IPS-20b (cell line): ENCODE results near the gene TSC22D1.

Experiments used
- H3K27ac ChIP-seq: one replicate; pipeline ENCODE4 v1.5.1; 2013; ENCODE audit warnings: low read length
- H3K27me3 ChIP-seq: 2 replicates; pipeline ENCODE4 v1.6.1; 2013; ENCODE audit warnings: mild to moderate bottlenecking, low read length, inconsistent platforms; ENCODE audit not compliant: insufficient read depth
- H3K36me3 ChIP-seq: 2 replicates; pipeline ENCODE4 v1.6.1; 2013; ENCODE audit warnings: low read depth, mild to moderate bottlenecking, inconsistent platforms, low read length, moderate library complexity; ENCODE audit not compliant: insufficient read depth
- H3K4me1 ChIP-seq: 2 replicates; pipeline ENCODE4 v1.6.1; 2013; ENCODE audit warnings: mild to moderate bottlenecking, control low read depth, inconsistent platforms, low read length, moderate library complexity; ENCODE audit not compliant: insufficient read depth
- H3K4me3 ChIP-seq: 2 replicates; pipeline ENCODE4 v1.5.1; 2013; ENCODE audit warnings: mild to moderate bottlenecking, low read length, inconsistent platforms
- H3K9ac ChIP-seq: 2 replicates; pipeline ENCODE4 v1.6.1; 2013; ENCODE audit warnings: low read depth, mild to moderate bottlenecking, inconsistent platforms, low read length, moderate library complexity
- H3K9me3 ChIP-seq: 2 replicates; pipeline ENCODE4 v1.6.1; 2013; ENCODE audit warnings: mild to moderate bottlenecking, low read depth, low read length, inconsistent platforms; ENCODE audit not compliant: insufficient read depth

The TSC22D1 gene

GRCh38 chr13:44411841-44412240, 164.3 kb downstream of the TSC22D1 start:
- no peaks in the 10 kb centered on the region for H3K9me3 ChIP-seq
- H3K36me3 ChIP-seq: no peaks in the 10 kb centered on the region
- no peak overlapping the region for H3K4me3 ChIP-seq
- peaks cover 18% of the 10 kb centered on the region for H3K4me1 ChIP-seq
- no peak overlapping the region for H3K27ac ChIP-seq
- no peaks in the 10 kb centered on the region for H3K27me3 ChIP-seq
- no peak overlapping the region for H3K9ac ChIP-seq

- no peaks in the 10 kb centered on the region for H3K36me3 ChIP-seq
- no peaks in the 10 kb centered on the region for H3K9me3 ChIP-seq
- peaks cover 21% of the 10 kb centered on the region; the same call in 1 of the 2 replicates for H3K4me1 ChIP-seq
Observed at GRCh38 chr13:44410328-44410859, 165.7 kb downstream of the TSC22D1 start.

GRCh38 chr13:44409595-44409994, 166.5 kb downstream of the TSC22D1 start:
- Histone ChIP-seq H3K36me3 (no peaks in the 10 kb centered on the region), H3K4me3 (no peak overlapping the region), H3K27ac (no peak overlapping the region), H3K9me3 (no peaks in the 10 kb centered on the region), H3K27me3 (peaks cover 9% of the 10 kb centered on the region; the same call in 1 of the 2 replicates), H3K4me1 (peaks cover 29% of the 10 kb centered on the region; the same call in 1 of the 2 replicates), H3K9ac (no peak overlapping the region)

More at GRCh38 chr13:44410328-44410859, 165.7 kb downstream of the TSC22D1 start:
- peaks cover 8% of the 10 kb centered on the region; the same call in 1 of the 2 replicates for H3K27me3 ChIP-seq
- H3K4me3 ChIP-seq: no peak overlapping the region
- no peak overlapping the region for H3K27ac ChIP-seq
- H3K9ac ChIP-seq: no peak overlapping the region

- no peaks in the 10 kb centered on the region for H3K9me3 ChIP-seq
- peaks cover 46% of the 10 kb centered on the region for H3K4me1 ChIP-seq
- H3K27me3 ChIP-seq: peaks cover 9% of the 10 kb centered on the region; the same call in 1 of the 2 replicates
Observed at GRCh38 chr13:44407891-44408290, 168.2 kb downstream of the TSC22D1 start.

GRCh38 chr13:44407379-44407778, 168.8 kb downstream of the TSC22D1 start:
- Histone ChIP-seq H3K27ac (no peak overlapping the region), H3K9ac (no peak overlapping the region), H3K9me3 (no peaks in the 10 kb centered on the region), H3K4me3 (no peak overlapping the region), H3K27me3 (peaks cover 9% of the 10 kb centered on the region; the same call in 1 of the 2 replicates), H3K36me3 (no peaks in the 10 kb centered on the region), H3K4me1 (peaks cover 51% of the 10 kb centered on the region)

More at GRCh38 chr13:44407891-44408290, 168.2 kb downstream of the TSC22D1 start:
- Histone ChIP-seq H3K9ac (no peak overlapping the region), H3K27ac (no peak overlapping the region), H3K4me3 (no peak overlapping the region), H3K36me3 (no peaks in the 10 kb centered on the region)

GRCh38 chr13:44406617-44407016, 169.5 kb downstream of the TSC22D1 start:
- Histone ChIP-seq H3K4me1 (peaks cover 51% of the 10 kb centered on the region), H3K9me3 (no peaks in the 10 kb centered on the region), H3K27ac (no peak overlapping the region), H3K36me3 (no peaks in the 10 kb centered on the region), H3K9ac (no peak overlapping the region), H3K4me3 (no peak overlapping the region), H3K27me3 (peaks cover 9% of the 10 kb centered on the region; the same call in 1 of the 2 replicates)

GRCh38 chr13:44404261-44405132, 171.6 kb downstream of the TSC22D1 start:
- Histone ChIP-seq H3K9ac (peak overlapping the region; percentile 58), H3K9me3 (no peaks in the 10 kb centered on the region), H3K36me3 (no peaks in the 10 kb centered on the region), H3K27me3 (peaks cover 9% of the 10 kb centered on the region; the same call in 1 of the 2 replicates), H3K27ac (peak overlapping the region; percentile 10), H3K4me3 (peak overlapping the region; percentile 51), H3K4me1 (peaks cover 51% of the 10 kb centered on the region)

GRCh38 chr13:44403461-44404056, 172.6 kb downstream of the TSC22D1 start:
- H3K4me1 ChIP-seq: peaks cover 51% of the 10 kb centered on the region

GRCh38 chr13:44402899-44403445, 173.2 kb downstream of the TSC22D1 start:
- peak overlapping the region; percentile 51; the same call in 1 of the 2 replicates for H3K4me3 ChIP-seq
- H3K36me3 ChIP-seq: no peaks in the 10 kb centered on the region
- H3K4me1 ChIP-seq: peaks cover 51% of the 10 kb centered on the region
- peak overlapping the region; percentile 58; the same call in 1 of the 2 replicates for H3K9ac ChIP-seq
- H3K27me3 ChIP-seq: peaks cover 9% of the 10 kb centered on the region; the same call in 1 of the 2 replicates
- no peak overlapping the region for H3K27ac ChIP-seq
- no peaks in the 10 kb centered on the region for H3K9me3 ChIP-seq

More at GRCh38 chr13:44403461-44404056, 172.6 kb downstream of the TSC22D1 start:
- peak overlapping the region; percentile 51 for H3K4me3 ChIP-seq
- H3K27me3 ChIP-seq: peaks cover 9% of the 10 kb centered on the region; the same call in 1 of the 2 replicates
- no peaks in the 10 kb centered on the region for H3K9me3 ChIP-seq
- H3K27ac ChIP-seq: no peak overlapping the region
- no peaks in the 10 kb centered on the region for H3K36me3 ChIP-seq
- peak overlapping the region; percentile 58; the same call in 1 of the 2 replicates for H3K9ac ChIP-seq

GRCh38 chr13:44401577-44401976, 174.6 kb downstream of the TSC22D1 start:
- no peaks in the 10 kb centered on the region for H3K9me3 ChIP-seq
- no peaks in the 10 kb centered on the region for H3K36me3 ChIP-seq
- no peak overlapping the region for H3K4me3 ChIP-seq
- H3K4me1 ChIP-seq: peaks cover 41% of the 10 kb centered on the region
- no peak overlapping the region for H3K9ac ChIP-seq
- no peak overlapping the region for H3K27ac ChIP-seq
- peaks cover 9% of the 10 kb centered on the region; the same call in 1 of the 2 replicates for H3K27me3 ChIP-seq

GRCh38 chr13:44400736-44401135, 175.4 kb downstream of the TSC22D1 start:
- Histone ChIP-seq H3K27me3 (peaks cover 4% of the 10 kb centered on the region; the same call in 1 of the 2 replicates), H3K4me1 (peaks cover 36% of the 10 kb centered on the region), H3K36me3 (no peaks in the 10 kb centered on the region), H3K9me3 (no peaks in the 10 kb centered on the region), H3K4me3 (no peak overlapping the region), H3K27ac (no peak overlapping the region), H3K9ac (no peak overlapping the region)
